SK-N-SH (cell line): ENCODE results near the gene MBIP. TPM values are rescaled to one million over a fixed set of nuclear protein-coding genes. Genes with fewer than 3 reads are reported as not detected.

ENCODE experiments used
- CTCF ChIA-PET: fragments of 300-600, 350-600 bp; formaldehyde crosslinking; extraction: SDS; loops from one replicate; lab custom pipeline; 2021; lab: Yijun Ruan, JAX
- POLR2A ChIA-PET: fragments of 350-600 bp; sonication (Branson Sonifier 250); formaldehyde crosslinking; extraction: SDS; loops from one replicate; lab custom pipeline; 2020; ENCODE audit warnings: antibody characterized with exemption, inconsistent platforms; lab: Yijun Ruan, JAX
- DNase-seq: peaks from one replicate; pipeline ENCODE4 v3.0.0; 2012
- H2AFZ ChIP-seq: fragments of 200-600 bp; sonication (generic); 2 replicates; pipeline ENCODE4 v1.8.1; 2016; ENCODE audit warnings: antibody characterized with exemption, mild to moderate bottlenecking, low read depth
- H3F3A ChIP-seq: fragments of 200-600 bp; sonication (generic); replicated peaks from 2 replicates; pipeline ENCODE3; 2016; ENCODE audit warnings: antibody characterized with exemption, mild to moderate bottlenecking; ENCODE audit not compliant: insufficient read depth
- H3K27ac ChIP-seq, 2 experiments: fragments of 200-500 bp in 1 of 2; fragments of 200-600 bp in 1 of 2; sonication (Bioruptor generic) in 1 of 2; sonication (generic), shearing (Covaris generic) in 1 of 2; 2 replicates each; pipeline versions ENCODE4 v1.5.1 to v1.6.1; 2014 to 2016; ENCODE audit warnings: low read depth in 2 of 2, inconsistent platforms in 1 of 2, low read length in 1 of 2, mild to moderate bottlenecking in 1 of 2, mixed read lengths in 1 of 2
- H3K27me3 ChIP-seq: fragments of 200-600 bp; sonication (generic), shearing (Covaris generic); 2 replicates; pipeline ENCODE4 v1.6.1; 2016; ENCODE audit warnings: mixed run types; ENCODE audit not compliant: insufficient read depth
- H3K36me3 ChIP-seq, 2 experiments: fragments of 200-500 bp in 1 of 2; fragments of 200-600 bp in 1 of 2; sonication (Bioruptor generic) in 1 of 2; sonication (generic) in 1 of 2; replicated peaks in 1 of 2; 2 replicates each; pipeline versions ENCODE3 to v1.5.1; 2014 to 2016; ENCODE audit warnings: low read length in 1 of 2, mild to moderate bottlenecking in 1 of 2; ENCODE audit not compliant: insufficient read depth in 2 of 2, control insufficient read depth in 1 of 2
- H3K4me1 ChIP-seq, 2 experiments: fragments of 200-500 bp in 1 of 2; fragments of 200-600 bp in 1 of 2; sonication (Bioruptor generic) in 1 of 2; sonication (generic), shearing (Covaris generic) in 1 of 2; 2 replicates each; pipeline versions ENCODE4 v1.5.1 to v1.6.1; 2014 to 2016; ENCODE audit warnings: low read depth in 1 of 2, low read length in 1 of 2, mixed run types in 1 of 2; ENCODE audit not compliant: insufficient read depth in 2 of 2, control insufficient read depth in 1 of 2
- H3K4me2 ChIP-seq: fragments of 200-600 bp; sonication (generic), shearing (Covaris generic); 2 replicates; pipeline ENCODE4 v1.6.1; 2017; ENCODE audit warnings: mixed run types
- H3K4me3 ChIP-seq, 2 experiments: fragments of 200-500 bp in 1 of 2; fragments of 200-600 bp in 1 of 2; sonication (Bioruptor generic) in 1 of 2; sonication (generic), shearing (Covaris generic) in 1 of 2; 2 replicates each; pipeline versions ENCODE4 v1.5.1 to v1.8.1; 2014 to 2016; ENCODE audit warnings: low read depth in 2 of 2, inconsistent platforms in 1 of 2, low read length in 1 of 2, mild to moderate bottlenecking in 1 of 2, mixed read lengths in 1 of 2, moderate library complexity in 1 of 2
- H3K79me2 ChIP-seq: fragments of 200-600 bp; sonication (generic); 2 replicates; pipeline ENCODE4 v1.8.1; 2017; ENCODE audit warnings: mild to moderate bottlenecking; ENCODE audit not compliant: insufficient read depth
- H3K9ac ChIP-seq: fragments of 200-600 bp; sonication (generic); 2 replicates; pipeline ENCODE4 v1.6.1; 2017; ENCODE audit warnings: mixed run types
- H3K9me2 ChIP-seq: fragments of 200-600 bp; sonication (generic); 2 replicates; pipeline ENCODE4 v1.6.1; 2017; ENCODE audit warnings: mixed run types
- H3K9me3 ChIP-seq: fragments of 200-600 bp; sonication (generic); 2 replicates; pipeline ENCODE4 v1.6.1; 2017; ENCODE audit warnings: mixed run types, mild to moderate bottlenecking, moderate library complexity
- H4K20me1 ChIP-seq: fragments of 200-600 bp; sonication (generic); 2 replicates; pipeline ENCODE4 v1.6.1; 2017; ENCODE audit warnings: mild to moderate bottlenecking, mixed run types; ENCODE audit not compliant: insufficient read depth
- CTCF ChIP-seq: fragments of 200-600 bp; sonication (generic); IDR thresholded peaks from 2 replicates; pipeline ENCODE4 v1.6.1; 2017; ENCODE audit warnings: antibody characterized with exemption, mild to moderate bottlenecking, moderate library complexity
- EZH2phosphoT487 ChIP-seq: fragments of 200-600 bp; sonication (generic); IDR thresholded peaks from 2 replicates; pipeline ENCODE4 v1.6.1; 2017; ENCODE audit warnings: low read depth, mixed run types, mild to moderate bottlenecking, antibody characterized with exemption, moderate library complexity, borderline replicate concordance
- FOSL2 ChIP-seq: IDR thresholded peaks from 2 replicates; pipeline ENCODE4 v1.4.0; 2012; ENCODE audit warnings: low read depth, mild to moderate bottlenecking, moderate library complexity, borderline replicate concordance
- GABPA ChIP-seq: IDR thresholded peaks from 2 replicates; pipeline ENCODE4 v1.4.0; 2012; ENCODE audit warnings: low read depth, mild to moderate bottlenecking
- GATA2 ChIP-seq: sonication (generic); formaldehyde crosslinking; IDR thresholded peaks from 2 replicates; pipeline ENCODE4 v1.5.0; 2020; ENCODE audit warnings: mild to moderate bottlenecking, missing genetic modification reagents
- IRF3 ChIP-seq: fragments of 150-350 bp; IDR thresholded peaks from 2 replicates; pipeline ENCODE4 v1.6.1; 2016; ENCODE audit warnings: mild to moderate bottlenecking, low read depth, low read length
- MEF2A ChIP-seq: IDR thresholded peaks from 2 replicates; pipeline ENCODE4 v1.4.0; 2012; ENCODE audit warnings: low read depth, borderline replicate concordance
- NFIC ChIP-seq: IDR thresholded peaks from 2 replicates; pipeline ENCODE4 v1.4.0; 2012; ENCODE audit warnings: borderline replicate concordance
- NRF1 ChIP-seq: IDR thresholded peaks from 2 replicates; pipeline ENCODE4 v1.6.1; 2012; ENCODE audit warnings: low read depth, mild to moderate bottlenecking, low read length
- RCOR1 ChIP-seq: fragments of 150-350 bp; IDR thresholded peaks from 2 replicates; pipeline ENCODE4 v1.6.1; 2017; ENCODE audit warnings: antibody characterized with exemption, low read length
- REST ChIP-seq: IDR thresholded peaks from 2 replicates; pipeline ENCODE4 v1.6.1; 2012; ENCODE audit warnings: mild to moderate bottlenecking, low read depth, low read length, moderate library complexity
- RFX5 ChIP-seq: IDR thresholded peaks from 2 replicates; pipeline ENCODE4 v1.6.1; 2012; ENCODE audit warnings: mild to moderate bottlenecking, improper control_type of control experiment, low read length
- TAF1 ChIP-seq: IDR thresholded peaks from 2 replicates; pipeline ENCODE4 v1.6.1; 2012; ENCODE audit warnings: low read depth, mild to moderate bottlenecking, low read length, moderate library complexity, borderline replicate concordance
- TCF12 ChIP-seq: IDR thresholded peaks from 2 replicates; pipeline ENCODE4 v1.4.0; 2012
- USF1 ChIP-seq: IDR thresholded peaks from 2 replicates; pipeline ENCODE4 v1.4.0; 2012; ENCODE audit warnings: low read depth, borderline replicate concordance
- WGBS: methylation state at CpG from one replicate; pipeline ENCODE4 v1.1.6; 2017; ENCODE audit warnings: low lambda C conversion rate; 5-methylcytosine and 5-hydroxymethylcytosine counted together
- polyA plus RNA-seq, 3 experiments: library from polyadenylated mRNA; depleted of rRNA; stranded (reverse); fragments of >200 nt; gene quantifications; 2 replicates each; pipeline ENCODE4 v1.2.3, GENCODE V29; 2012

The MBIP gene
- polyA plus RNA-seq, 1 of the 3 experiments (the other 2 are of a cell fraction), result 11.5 TPM

- no peaks in the 10 kb centered on the region for H3K4me1 ChIP-seq
- ChIA-PET POLR2A (no interaction called here), CTCF (no interaction called here)
- no peaks in the 10 kb centered on the region; the same call in 1 of the 2 replicates for H3K27me3 ChIP-seq
- no peak for DNase-seq
- H3K36me3 ChIP-seq, result no peaks in the 10 kb centered on the region
- H3K9me3 ChIP-seq, result no peaks in the 10 kb centered on the region
- no peaks in the 10 kb centered on the region for H3K9me2 ChIP-seq
- H4K20me1 ChIP-seq, result no peaks in the 10 kb centered on the region
- H3K4me3 ChIP-seq, result no peak overlapping the region
- no peaks in the 10 kb centered on the region for H3F3A ChIP-seq
- H2AFZ ChIP-seq, result no peak overlapping the region
- TF ChIP-seq REST (no peak), CTCF (no peak), TCF12 (no peak), TAF1 (no peak), NRF1 (no peak), GATA2 (no peak), USF1 (no peak), RFX5 (no peak), IRF3 (no peak), GABPA (no peak), NFIC (no peak), FOSL2 (no peak), MEF2A (no peak), RCOR1 (no peak), EZH2phosphoT487 (no peak)
- TF ChIP-seq, all 33 proteins: peak for 0
- Histone ChIP-seq H3K9ac (no peak overlapping the region), H3K27ac (no peak overlapping the region), H3K79me2 (no peaks in the 10 kb centered on the region), H3K4me2 (no peak overlapping the region)
- 36% methylated on average over 4 of the region's 4 CpGs for WGBS
Observed at GRCh38 chr14:36284971-36285595, 35.4 kb downstream of the MBIP start.
